B cell (primary cell): Measurements from ENCODE around the gene CDCA7L. TPM values are rescaled to one million over a fixed set of nuclear protein-coding genes. Genes with fewer than 3 reads are reported as not detected.
A peak's percentile ranks its signal among the peaks of the same experiment; 100 is the strongest.

Experiments used
- ATAC-seq: fragments of 200-7000 bp; cut with Tn5 transposase; one replicate; pipeline ENCODE4 v1.10.0; 2021; ENCODE audit warnings: low read depth, mild to moderate bottlenecking, moderate number of reproducible peaks, moderate library complexity
- CTCF ChIA-PET: fragments of 350-600 bp; sonication (Branson Sonifier 250); formaldehyde crosslinking; loops from one replicate; lab custom pipeline; 2021; ENCODE audit warnings: antibody characterized with exemption, inconsistent platforms; lab: Charles Lee
- POLR2A ChIA-PET: fragments of 350-600 bp; sonication (Branson Sonifier 250); formaldehyde crosslinking; loops from one replicate; lab custom pipeline; 2021; ENCODE audit warnings: antibody characterized with exemption; lab: Charles Lee
- DNase-seq: peaks from one replicate; pipeline ENCODE4 v3.0.0; 2013
- H2AFZ ChIP-seq: 2 replicates; pipeline ENCODE4 v1.6.1; 2012; ENCODE audit warnings: mild to moderate bottlenecking, low read depth, low read length; ENCODE audit not compliant: insufficient read depth, poor library complexity, severe bottlenecking
- H3K27ac ChIP-seq, 2 donors: 1 replicate in 1 of 2; 2 replicates in 1 of 2; pipeline ENCODE4 v1.5.1; 2012 to 2013; ENCODE audit warnings: low read length in 2 of 2, mild to moderate bottlenecking in 2 of 2, moderate library complexity in 1 of 2
- H3K27me3 ChIP-seq, 4 experiments: fragments of 200-600 bp in 1 of 4; sonication (generic) in 1 of 4; replicated peaks in 1 of 4; 1 replicate in 2 of 4; 2 replicates in 2 of 4; pipeline versions ENCODE4 v1.6.1 to v1.7.0; 2013 to 2016; ENCODE audit warnings: low read length in 3 of 4, mild to moderate bottlenecking in 2 of 4, mixed read lengths in 1 of 4, moderate library complexity in 1 of 4; ENCODE audit not compliant: insufficient read depth in 4 of 4, control insufficient read depth in 3 of 4; ENCODE audit errors: control extremely low read depth in 1 of 4
- H3K36me3 ChIP-seq, 2 experiments: replicated peaks in 1 of 2; 1 replicate in 1 of 2; 2 replicates in 1 of 2; pipeline versions ENCODE4 v1.6.1 to v1.7.1; 2013; ENCODE audit warnings: low read length in 1 of 2; ENCODE audit not compliant: insufficient read depth in 2 of 2, control insufficient read depth in 1 of 2; ENCODE audit errors: control extremely low read depth in 1 of 2, extremely low read depth in 1 of 2
- H3K4me1 ChIP-seq, 2 donors: fragments of 200-600 bp in 1 of 2; sonication (generic) in 1 of 2; 1 replicate in 1 of 2; 2 replicates in 1 of 2; pipeline versions ENCODE4 v1.5.1 to v1.6.1; 2013 to 2017; ENCODE audit warnings: low read length in 2 of 2; ENCODE audit not compliant: control insufficient read depth in 2 of 2, insufficient read depth in 2 of 2
- H3K4me2 ChIP-seq: replicated peaks from 2 replicates; pipeline ENCODE3; 2012; ENCODE audit warnings: mild to moderate bottlenecking, low read depth, low read length; ENCODE audit not compliant: poor library complexity, severe bottlenecking
- H3K4me3 ChIP-seq, 5 experiments: fragments of 200-600 bp in 1 of 5; sonication (generic) in 1 of 5; 1 replicate in 3 of 5; 2 replicates in 2 of 5; pipeline versions ENCODE4 v1.5.1 to v1.7.0; 2011 to 2016; ENCODE audit warnings: low read length in 4 of 5, mild to moderate bottlenecking in 4 of 5, low read depth in 2 of 5, control low read depth in 1 of 5, moderate library complexity in 1 of 5; ENCODE audit not compliant: insufficient read depth in 1 of 5; ENCODE audit errors: control extremely low read depth in 1 of 5, extremely low read depth in 1 of 5
- H3K79me2 ChIP-seq: fragments of 200-600 bp; sonication (generic); one replicate; pipeline ENCODE4 v1.6.0; 2016; ENCODE audit warnings: low read length; ENCODE audit not compliant: control insufficient read depth, insufficient read depth
- H3K9ac ChIP-seq: fragments of 200-600 bp; sonication (generic); 2 replicates; pipeline ENCODE4 v1.6.1; 2017; ENCODE audit warnings: mild to moderate bottlenecking, low read length, moderate library complexity
- H3K9me3 ChIP-seq, 3 donors: one replicate each; pipeline versions ENCODE4 v1.6.1 to v1.7.1; 2013; ENCODE audit warnings: low read length in 2 of 3; ENCODE audit not compliant: control insufficient read depth in 2 of 3, insufficient read depth in 1 of 3; ENCODE audit errors: control extremely low read depth in 1 of 3
- H4K20me1 ChIP-seq: 2 replicates; pipeline ENCODE4 v1.6.0; 2012; ENCODE audit warnings: mild to moderate bottlenecking, low read length; ENCODE audit not compliant: insufficient read depth, control insufficient read depth, poor library complexity, severe bottlenecking
- H3K27ac Mint-ChIP-seq: one replicate; pipeline ENCODE4 v1.8.0; 2021; ENCODE audit warnings: mixed read lengths
- H3K27me3 Mint-ChIP-seq: one replicate; pipeline ENCODE4 v1.8.0; 2021; ENCODE audit warnings: mixed read lengths
- H3K4me1 Mint-ChIP-seq: one replicate; pipeline ENCODE4 v1.8.0; 2021; ENCODE audit warnings: mixed read lengths
- H3K4me3 Mint-ChIP-seq: one replicate; pipeline ENCODE4 v1.8.0; 2021; ENCODE audit warnings: mixed read lengths
- H3K9me3 Mint-ChIP-seq: one replicate; pipeline ENCODE4 v1.8.0; 2022; ENCODE audit warnings: mixed read lengths; ENCODE audit not compliant: insufficient read depth
- CTCF ChIP-seq: fragments of 200-600 bp; IDR thresholded peaks from one replicate; pipeline ENCODE4 v1.8.0; 2022; ENCODE audit warnings: antibody characterized with exemption, mild to moderate bottlenecking
- EZH2 ChIP-seq: IDR thresholded peaks from 2 replicates; pipeline ENCODE4 v1.6.1; 2012; ENCODE audit warnings: borderline replicate concordance, low read depth, mild to moderate bottlenecking, moderate library complexity, low read length; ENCODE audit not compliant: insufficient read depth, poor library complexity, severe bottlenecking
- WGBS: methylation state at CpG from one replicate; pipeline ENCODE4 v1.1.5; 2013; ENCODE audit warnings: missing lambda C conversion rate; ENCODE audit not compliant: insufficient coverage; 5-methylcytosine and 5-hydroxymethylcytosine counted together
- intact Hi-C: fragments of 100-400 bp; cut with micrococcal nuclease; formaldehyde crosslinking; loops from one replicate; pipeline ENCODE4 v1.10.0; 2022
- polyA plus RNA-seq: library from polyadenylated mRNA; depleted of rRNA; stranded (reverse); fragments of >200 nt; gene quantifications from 2 replicates; pipeline ENCODE4 v1.2.3, GENCODE V29; 2012
- total RNA-seq, 2 donors: library from RNA; stranded (reverse); fragments of 120-200 nt in 1 of 2; gene quantifications; 1 replicate in 1 of 2; 2 replicates in 1 of 2; pipeline versions ENCODE4 v1.2.3 to v1.2.4, GENCODE V29; 2013 to 2022

CDCA7L gene
- total and polyA plus RNA-seq, 2 donors (not counting 1 experiment from before 2014, with no cell fraction given): 84.0 to 129 TPM

- H3K27ac Mint-ChIP-seq: peak overlapping the region; percentile 97
Measured at GRCh38 chr7:21898265-21898930, 47.3 kb downstream of the CDCA7L start.

More at GRCh38 chr7:21898265-21898930, 47.3 kb downstream of the CDCA7L start:
- WGBS: 62% methylated on average over 14 of the region's 17 CpGs
- H3K9me3 ChIP-seq: peaks cover 0 to 3% (median 0%) of the 10 kb centered on the region in 3 donors
- H3K27me3 ChIP-seq: no peaks in the 10 kb centered on the region
- peak overlapping the region; percentile 78 to 96 for H3K27ac ChIP-seq
- no peaks in the 10 kb centered on the region for H3K27me3 Mint-ChIP-seq
- DNase-seq (peak; percentile 78), ATAC-seq (peak; percentile 90)
- H3K4me2 ChIP-seq: peak overlapping the region; percentile 68
- H3K4me3 Mint-ChIP-seq: peak overlapping the region; percentile 90
- ChIA-PET CTCF (interaction anchor here (1.0 to 1.4 kb wide), 2 partner anchors 46 to 102 kb away, joined by 3 to 6 read pairs; no protein-coding TSS in a partner anchor), POLR2A (interaction anchor here (0.6 to 2.7 kb wide), 3 partner anchors 47 to 588 kb away, joined by 3 to 14 read pairs (median 6); partner anchors contain the start of gene CDCA7L)
- H3K4me1 ChIP-seq: peaks cover 24 to 25% of the 10 kb centered on the region in 2 donors
- intact Hi-C loops: loop anchor here (1.0 to 2.0 kb wide), 5 partner anchors 41 to 546 kb away; partner anchors contain the start of gene CDCA7L
- H3K9me3 Mint-ChIP-seq: no peaks in the 10 kb centered on the region
- H3K4me3 ChIP-seq: peak overlapping the region; percentile 12 to 55 (median 31)
- H3K36me3 ChIP-seq: peaks cover 0 to 43% of the 10 kb centered on the region in 2 experiments
- no peak for TF ChIP-seq EZH2
- no peak for TF ChIP-seq CTCF
- no peaks in the 10 kb centered on the region for H4K20me1 ChIP-seq
- no peaks in the 10 kb centered on the region for H3K79me2 ChIP-seq
- H3K4me1 Mint-ChIP-seq: peaks cover 33% of the 10 kb centered on the region
- peak overlapping the region; percentile 63 for H3K9ac ChIP-seq
- peak overlapping the region; percentile 78 for H2AFZ ChIP-seq
